HepG2 (cell line): Measurements from ENCODE around the gene MUTYH. TPM values are rescaled to one million over a fixed set of nuclear protein-coding genes. Genes with fewer than 3 reads are reported as not detected.

Experiments
- ATAC-seq: fragments of 200-7000 bp; cut with Tn5 transposase; 3 replicates; pipeline ENCODE4 v1.9.1; 2020; ENCODE audit warnings: mild to moderate bottlenecking, moderate library complexity
- BruUV-seq: library from RNA; stranded (reverse); fragments of 400-500 nt; replicated peaks from 2 replicates; lab custom pipeline; 2021; lab: Mats Ljungman, UMichigan
- CTCF ChIA-PET: fragments of 300-600 bp; formaldehyde crosslinking; extraction: SDS; loops from one replicate; lab custom pipeline; 2021; ENCODE audit warnings: low total read pairs, inconsistent platforms, low intra/inter-chr PET ratio; lab: Yijun Ruan, JAX
- POLR2A ChIA-PET: fragments of 350-600 bp; sonication (Branson Sonifier 250); formaldehyde crosslinking; loops from one replicate; lab custom pipeline; 2020; ENCODE audit warnings: antibody characterized with exemption, inconsistent platforms; lab: Yijun Ruan, JAX
- DNase-seq: peaks from one replicate; pipeline ENCODE4 v3.0.0-alpha.2; 2015; ENCODE audit warnings: low spot score
- FAIRE-seq: peaks from 3 replicates; lab custom pipeline; 2011; peaks lifted over from hg19 to GRCh38; lab: Jason Lieb, UNC
- H2AFZ ChIP-seq: one replicate; pipeline ENCODE4 v1.6.1; 2011; ENCODE audit warnings: low read length, inconsistent platforms
- H3K27ac ChIP-seq: fragments of 300-600 bp; 3 replicates; pipeline ENCODE4 v1.8.0; 2011; ENCODE audit warnings: mixed run types, mild to moderate bottlenecking, mixed read lengths, low read length, inconsistent platforms; ENCODE audit not compliant: insufficient read depth; ENCODE audit errors: extremely low read length
- H3K27me3 ChIP-seq, 2 experiments: fragments of 200-600 bp in 1 of 2; 2 replicates in 1 of 2; 3 replicates in 1 of 2; pipeline versions ENCODE4 v1.6.0 to v1.8.0; 2011; ENCODE audit warnings: low read length in 2 of 2, mild to moderate bottlenecking in 2 of 2, moderate library complexity in 2 of 2, inconsistent platforms in 1 of 2; ENCODE audit not compliant: insufficient read depth in 2 of 2, control insufficient read depth in 1 of 2
- H3K36me3 ChIP-seq, 2 experiments: fragments of 200-600 bp in 1 of 2; replicated peaks in 1 of 2; 2 replicates in 1 of 2; 3 replicates in 1 of 2; pipeline versions ENCODE4 v1.5.1 to v1.8.0; 2011; ENCODE audit warnings: low read length in 2 of 2, inconsistent platforms in 1 of 2; ENCODE audit not compliant: insufficient read depth in 2 of 2, control insufficient read depth in 1 of 2
- H3K4me1 ChIP-seq: 2 replicates; pipeline ENCODE4 v1.5.1; 2012; ENCODE audit warnings: low read length, inconsistent platforms; ENCODE audit not compliant: insufficient read depth
- H3K4me2 ChIP-seq: 2 replicates; pipeline ENCODE4 v1.6.0; 2011; ENCODE audit warnings: low read depth, low read length, inconsistent platforms
- H3K4me3 ChIP-seq, 3 experiments: fragments of 200-600 bp in 1 of 3; sonication (generic), shearing (Covaris generic) in 1 of 3; replicated peaks in 1 of 3; 2 replicates each; pipeline ENCODE4 v1.5.1; 2011 to 2016; ENCODE audit warnings: low read length in 3 of 3, inconsistent platforms in 2 of 3, low read depth in 2 of 3, mild to moderate bottlenecking in 2 of 3, control low read depth in 1 of 3, mixed read lengths in 1 of 3; ENCODE audit not compliant: insufficient read depth in 1 of 3
- H3K79me2 ChIP-seq: one replicate; pipeline ENCODE4 v1.6.1; 2011; ENCODE audit warnings: low read length, inconsistent platforms; ENCODE audit not compliant: insufficient read depth
- H3K9ac ChIP-seq: 2 replicates; pipeline ENCODE4 v1.6.0; 2011; ENCODE audit warnings: mild to moderate bottlenecking, low read depth, low read length, inconsistent platforms; ENCODE audit not compliant: insufficient read depth
- H3K9me3 ChIP-seq: 2 replicates; pipeline ENCODE4 v1.5.1; 2012; ENCODE audit warnings: mild to moderate bottlenecking, low read length
- H4K20me1 ChIP-seq: 2 replicates; pipeline ENCODE4 v1.6.0; 2011; ENCODE audit warnings: inconsistent platforms, mild to moderate bottlenecking, low read length, moderate library complexity; ENCODE audit not compliant: insufficient read depth
- CEBPG ChIP-seq: IDR thresholded peaks from 2 replicates; pipeline ENCODE4 v1.6.1; 2016
- ELK4 ChIP-seq: sonication (generic); formaldehyde crosslinking; IDR thresholded peaks from 2 replicates; pipeline ENCODE4 v1.9.0; 2021; ENCODE audit warnings: missing genetic modification reagents, borderline replicate concordance
- HIVEP1 ChIP-seq: sonication (generic); formaldehyde crosslinking; IDR thresholded peaks from 2 replicates; pipeline ENCODE4 v1.4.0; 2020; ENCODE audit warnings: mild to moderate bottlenecking, missing genetic modification reagents
- HNF1B ChIP-seq: sonication (generic); formaldehyde crosslinking; IDR thresholded peaks from 2 replicates; pipeline ENCODE4 v1.5.1; 2020; ENCODE audit warnings: mild to moderate bottlenecking, moderate library complexity, missing genetic modification reagents
- HNRNPL ChIP-seq: fragments of 200-400 bp; formaldehyde crosslinking; IDR thresholded peaks from 2 replicates; pipeline ENCODE4 v1.6.1; 2017; ENCODE audit warnings: mild to moderate bottlenecking, low read depth, low read length
- HOXA7 ChIP-seq: sonication (generic); formaldehyde crosslinking; IDR thresholded peaks from 2 replicates; pipeline ENCODE4 v1.8.1; 2022; ENCODE audit warnings: mild to moderate bottlenecking, missing genetic modification reagents, moderate library complexity
- MAFK ChIP-seq, 2 experiments: IDR thresholded peaks in 1 of 2; conservative IDR thresholded peaks in 1 of 2; 2 replicates each; pipeline ENCODE4 v1.6.1; 2011; ENCODE audit warnings: improper control_type of control experiment in 2 of 2, low read length in 2 of 2
- NFYC ChIP-seq: IDR thresholded peaks from 2 replicates; pipeline ENCODE4 v1.6.1; 2016; ENCODE audit warnings: missing genetic modification reagents, missing compliant biosample characterization
- NR3C1 ChIP-seq: sonication (generic); formaldehyde crosslinking; IDR thresholded peaks from 2 replicates; pipeline ENCODE4 v1.4.0; 2020; ENCODE audit warnings: missing genetic modification reagents
- ZGPAT ChIP-seq: IDR thresholded peaks from 2 replicates; pipeline ENCODE4 v1.6.1; 2016; ENCODE audit warnings: mild to moderate bottlenecking
- WGBS: methylation state at CpG from one replicate; pipeline ENCODE4 v1.1.6; 2017; ENCODE audit warnings: low lambda C conversion rate; 5-methylcytosine and 5-hydroxymethylcytosine counted together
- in situ Hi-C: cut with HindIII; loops from 2 replicates; pipeline ENCODE4 v1.10.0; 2017; ENCODE audit warnings: low pct_unique_long_range_greater_than_20kb; ENCODE audit not compliant: extremely low pct_ligation_motif_present
- intact Hi-C: fragments of 100-400 bp; cut with micrococcal nuclease; formaldehyde crosslinking; loops from one replicate; pipeline ENCODE4 v1.10.0; 2022; ENCODE audit not compliant: unreplicated experiment
- polyA plus RNA-seq, 8 experiments: library from polyadenylated mRNA; depleted of rRNA in 3 of 8; stranded (reverse) in 7 of 8; unstranded in 1 of 8; fragments of >200 nt; fragmentation: Illumina TruSeq in 4 of 8; extraction: Trizol in 4 of 8; gene quantifications; 2 replicates each; pipeline versions ENCODE4 v1.2.1 to v1.2.3, GENCODE V29; 2011 to 2016; ENCODE audit warnings: low read depth in 4 of 8, missing spikeins in 1 of 8, mixed read lengths in 1 of 8; ENCODE audit not compliant: insufficient read depth in 1 of 8
- total RNA-seq, 5 experiments: library from RNA; depleted of rRNA; stranded (reverse); fragments of >200 nt; fragmentation: Illumina TruSeq; extraction: Trizol; gene quantifications; 2 replicates each; pipeline ENCODE4 v1.2.3, GENCODE V29; 2016; ENCODE audit warnings: low read depth in 1 of 5
- TF ChIP-seq, protein P1 (sequence below): sonication (generic); formaldehyde crosslinking; IDR thresholded peaks from 2 replicates; pipeline ENCODE4 v1.4.0; 2020; ENCODE audit warnings: missing genetic modification reagents
- TF ChIP-seq, protein P2 (sequence below): sonication (generic); formaldehyde crosslinking; IDR thresholded peaks from 2 replicates; pipeline ENCODE4 v1.5.0; 2020; ENCODE audit warnings: mild to moderate bottlenecking, low read depth, missing genetic modification reagents, borderline replicate concordance

Gene MUTYH
- total and polyA plus RNA-seq, 2 of the 13 experiments (the other 11 are each of a cell fraction or from before 2014, with no cell fraction given), result 16.3 to 17.1 TPM

- no peaks in the 10 kb centered on the region for H3K79me2 ChIP-seq
- H3K4me3 ChIP-seq, result no peak overlapping the region
- H3K4me1 ChIP-seq, result peaks cover 9% of the 10 kb centered on the region; the same call in 1 of the 2 replicates
- intact Hi-C loops, result loop anchor here (10.0 kb wide), 1 partner anchor 64 kb away; no protein-coding TSS in a partner anchor
- no peaks in the 10 kb centered on the region for H3K36me3 ChIP-seq
- BruUV-seq, result no TSS peak
- DNase-seq, result no peak
- no peaks in the 10 kb centered on the region for H3K9me3 ChIP-seq
- no peak overlapping the region for H3K9ac ChIP-seq
- H3K27ac ChIP-seq, result no peak overlapping the region
- H3K4me2 ChIP-seq, result no peak overlapping the region
- H4K20me1 ChIP-seq, result no peaks in the 10 kb centered on the region
- TF ChIP-seq NFYC (CRISPR knock-in tag) (peak; percentile 23; the same call in 1 of the 2 replicates), HNF1B (CRISPR knock-in tag) (no peak), MAFK (conservative IDR thresholded peaks at IDR 0.05 in 1 of 2, IDR thresholded peaks at IDR 0.05 in 1 of 2; ENCODE audit: low read length in 2 of 2) (0 out of 4 replicates have a peak, but pooled peaks of 1 of the 2 experiments have one; percentile 11)
- CTCF ChIA-PET, result no interaction called here
- no peak for FAIRE-seq
- no peak for ATAC-seq
- POLR2A ChIA-PET, result no interaction called here
- WGBS, result 94% methylated on average over 2 of the region's 2 CpGs
- in situ Hi-C loops, result no loop called here
- H3K27me3 ChIP-seq, result no peaks in the 10 kb centered on the region
- H2AFZ ChIP-seq, result no peak overlapping the region
Measured at GRCh38 chr1:45381243-45381642, 41.0 kb upstream of the MUTYH start.

DNA sequence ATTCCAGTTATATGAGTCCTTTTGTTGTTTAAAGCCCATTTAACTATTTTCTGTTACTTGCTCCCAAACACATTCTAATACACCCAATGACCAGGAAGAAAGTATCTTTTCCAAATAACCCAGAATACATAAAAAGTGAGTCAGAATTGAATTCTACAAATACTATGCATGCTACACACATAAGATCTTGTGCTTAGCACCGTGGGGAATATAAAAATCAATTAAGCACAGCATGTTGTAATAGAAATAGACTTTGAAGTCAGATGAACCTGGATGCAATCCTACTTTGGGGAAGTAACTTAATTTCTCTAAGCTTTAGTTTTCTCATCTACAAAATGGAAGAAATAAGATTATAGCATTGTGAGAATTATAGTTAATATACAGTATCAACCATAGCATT is 40.5 kb upstream of the MUTYH start:
- CTCF ChIA-PET, result no interaction called here
- in situ Hi-C loops, result no loop called here
- H3K79me2 ChIP-seq, result no peaks in the 10 kb centered on the region
- no peaks in the 10 kb centered on the region for H4K20me1 ChIP-seq
- H3K9ac ChIP-seq, result no peak overlapping the region
- DNase-seq, result no peak
- H3K27me3 ChIP-seq, result no peaks in the 10 kb centered on the region
- peaks cover 9% of the 10 kb centered on the region; the same call in 1 of the 2 replicates for H3K4me1 ChIP-seq
- H3K4me2 ChIP-seq, result no peak overlapping the region
- no peaks in the 10 kb centered on the region for H3K36me3 ChIP-seq
- no peak overlapping the region for H3K4me3 ChIP-seq
- ATAC-seq, result no peak
- no peak for FAIRE-seq
- POLR2A ChIA-PET, result no interaction called here
- H3K9me3 ChIP-seq, result no peaks in the 10 kb centered on the region
- intact Hi-C loops, result loop anchor here (10.0 kb wide), 1 partner anchor 64 kb away; no protein-coding TSS in a partner anchor
- no peak overlapping the region for H2AFZ ChIP-seq
- H3K27ac ChIP-seq, result no peak overlapping the region
- 81% methylated on average over 1 of the region's 1 CpG for WGBS
- BruUV-seq, result no TSS peak
- TF ChIP-seq, protein P1, sequence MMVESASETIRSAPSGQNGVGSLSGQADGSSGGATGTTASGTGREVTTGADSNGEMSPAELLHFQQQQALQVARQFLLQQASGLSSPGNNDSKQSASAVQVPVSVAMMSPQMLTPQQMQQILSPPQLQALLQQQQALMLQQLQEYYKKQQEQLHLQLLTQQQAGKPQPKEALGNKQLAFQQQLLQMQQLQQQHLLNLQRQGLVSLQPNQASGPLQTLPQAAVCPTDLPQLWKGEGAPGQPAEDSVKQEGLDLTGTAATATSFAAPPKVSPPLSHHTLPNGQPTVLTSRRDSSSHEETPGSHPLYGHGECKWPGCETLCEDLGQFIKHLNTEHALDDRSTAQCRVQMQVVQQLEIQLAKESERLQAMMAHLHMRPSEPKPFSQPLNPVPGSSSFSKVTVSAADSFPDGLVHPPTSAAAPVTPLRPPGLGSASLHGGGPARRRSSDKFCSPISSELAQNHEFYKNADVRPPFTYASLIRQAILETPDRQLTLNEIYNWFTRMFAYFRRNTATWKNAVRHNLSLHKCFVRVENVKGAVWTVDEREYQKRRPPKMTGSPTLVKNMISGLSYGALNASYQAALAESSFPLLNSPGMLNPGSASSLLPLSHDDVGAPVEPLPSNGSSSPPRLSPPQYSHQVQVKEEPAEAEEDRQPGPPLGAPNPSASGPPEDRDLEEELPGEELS (CRISPR knock-in tag), result no peak
- no peak for TF ChIP-seq ELK4 (CRISPR knock-in tag)
- TF ChIP-seq HOXA7, result no peak
- no peak for TF ChIP-seq HNRNPL
- TF ChIP-seq, protein P2, sequence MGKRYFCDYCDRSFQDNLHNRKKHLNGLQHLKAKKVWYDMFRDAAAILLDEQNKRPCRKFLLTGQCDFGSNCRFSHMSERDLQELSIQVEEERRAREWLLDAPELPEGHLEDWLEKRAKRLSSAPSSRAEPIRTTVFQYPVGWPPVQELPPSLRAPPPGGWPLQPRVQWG (CRISPR knock-in tag), result no peak
- no peak for TF ChIP-seq ZGPAT (CRISPR knock-in tag)
- no peak for TF ChIP-seq HIVEP1 (CRISPR knock-in tag)
- TF ChIP-seq CEBPG (CRISPR knock-in tag), result no peak
- TF ChIP-seq NR3C1 (CRISPR knock-in tag), result no peak
